ENCODE data around the gene BSPRY.

- no peak for TF ChIP-seq POLR2A (IDR thresholded peaks at IDR 0.05)
- no peak for TF ChIP-seq CTCF (IDR thresholded peaks at IDR 0.05)
- TF ChIP-seq POLR2AphosphoS5 (IDR thresholded peaks at IDR 0.05), result no peak
These were observed 11.6 kb upstream of the BSPRY start for GRCh38 chr9:113337714-113338113.

All from transverse colon (tissue), 4 donors.